NCI-H1092 (cell line): Measurements from ENCODE around the gene ROM1.
A peak's percentile ranks its signal among the peaks of the same experiment; 100 is the strongest.
"Not testable (repeated sequence)": the region's sequence is repeated elsewhere in the genome, so short reads cannot be mapped to it uniquely, and the experiment has no call there.

Experiments
- DNase-seq: peaks from one replicate; lab custom pipeline; 2025; lab: John Stamatoyannopoulos, UW

The ROM1 gene, protein sequence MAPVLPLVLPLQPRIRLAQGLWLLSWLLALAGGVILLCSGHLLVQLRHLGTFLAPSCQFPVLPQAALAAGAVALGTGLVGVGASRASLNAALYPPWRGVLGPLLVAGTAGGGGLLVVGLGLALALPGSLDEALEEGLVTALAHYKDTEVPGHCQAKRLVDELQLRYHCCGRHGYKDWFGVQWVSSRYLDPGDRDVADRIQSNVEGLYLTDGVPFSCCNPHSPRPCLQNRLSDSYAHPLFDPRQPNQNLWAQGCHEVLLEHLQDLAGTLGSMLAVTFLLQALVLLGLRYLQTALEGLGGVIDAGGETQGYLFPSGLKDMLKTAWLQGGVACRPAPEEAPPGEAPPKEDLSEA

DNA sequence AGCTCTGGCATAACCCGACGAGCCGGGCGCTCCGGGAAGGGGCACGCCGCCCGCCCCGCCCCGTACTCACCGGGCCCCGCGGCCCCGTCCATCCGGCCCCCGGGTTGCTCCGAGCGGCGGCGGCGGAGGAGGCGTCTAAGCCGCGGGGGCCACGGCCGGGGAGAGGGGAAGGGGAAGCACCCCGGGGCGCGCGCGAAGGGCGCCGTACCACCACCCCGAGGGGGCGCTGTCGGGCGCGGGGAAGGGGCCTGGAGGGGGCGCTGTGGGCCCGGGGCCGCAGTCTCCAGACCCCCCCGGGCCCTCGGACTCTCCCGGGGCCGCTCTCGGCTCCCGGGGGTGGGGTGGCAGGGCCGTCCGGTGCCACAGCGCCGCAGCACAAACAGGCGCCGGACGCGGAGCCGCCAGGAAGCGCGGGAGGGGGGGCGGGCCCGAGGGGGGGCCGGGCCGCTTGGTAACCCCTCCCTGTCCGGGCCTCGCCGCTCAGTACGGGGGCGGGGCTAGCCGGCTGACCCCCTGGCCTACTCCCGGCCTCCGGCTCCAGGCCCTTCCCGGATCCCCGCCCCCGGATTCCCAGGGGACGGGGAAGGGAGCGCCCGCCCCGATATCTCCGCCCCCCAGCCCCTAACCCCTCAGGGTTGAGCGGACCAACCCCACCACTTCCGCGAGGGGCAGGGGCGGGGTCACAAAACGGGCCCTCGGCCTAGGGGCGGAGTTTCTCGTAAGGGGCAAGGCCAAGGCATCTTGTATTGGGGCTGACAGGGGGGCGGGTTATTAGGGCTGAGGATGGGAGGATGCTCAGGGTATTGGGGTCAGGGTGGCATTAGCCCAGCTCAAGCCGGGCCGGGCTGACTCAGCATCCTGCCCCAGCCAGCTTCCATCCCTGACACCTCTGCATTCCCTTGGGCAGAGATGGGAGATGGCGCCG lies at the start of gene ROM1, which contains the start of gene EML3:
TSS of gene ROM1 (plus strand) at position 892 of the 925 bp plus-strand sequence. CDS start at position 917, 25 bp downstream.
TSS of gene EML3 (minus strand) at position 410 of the 925 bp plus-strand sequence. CDS start at position 92, 318 bp downstream.
- peak; percentile 77 for DNase-seq

DNA sequence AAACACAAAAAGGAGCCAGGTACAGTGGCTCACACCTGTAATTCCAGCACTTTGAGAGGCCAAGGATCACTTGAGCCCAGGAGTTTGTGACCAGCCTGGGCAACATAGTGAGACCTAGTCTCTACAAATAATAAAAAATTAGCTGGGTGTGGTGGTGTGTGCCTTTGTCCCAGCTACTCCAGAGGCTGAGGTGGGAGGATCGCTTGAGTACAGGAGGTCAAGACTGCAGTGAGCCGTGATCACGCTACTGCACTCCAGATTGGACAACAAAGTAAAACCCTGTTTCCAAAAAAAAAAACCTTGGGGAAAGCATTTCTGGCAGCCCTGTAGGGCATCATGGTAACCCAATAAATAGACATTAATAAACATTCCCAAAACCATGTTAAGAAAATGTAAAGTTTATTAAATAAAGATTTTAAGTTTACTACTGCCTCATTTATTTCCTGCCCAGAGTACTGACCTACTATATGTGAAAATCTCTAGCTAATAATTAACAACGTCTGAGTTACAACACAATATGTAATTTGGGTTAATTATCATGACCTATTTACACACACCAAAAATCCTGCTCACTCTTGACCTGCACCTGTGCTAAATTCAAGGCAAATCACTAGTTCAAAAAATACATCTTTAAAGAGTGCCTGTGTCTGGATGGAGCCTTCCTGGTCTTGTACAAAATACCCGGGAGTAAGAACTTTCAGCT lies 47.8 kb upstream of the ROM1 start:
- no peak for DNase-seq

DNA sequence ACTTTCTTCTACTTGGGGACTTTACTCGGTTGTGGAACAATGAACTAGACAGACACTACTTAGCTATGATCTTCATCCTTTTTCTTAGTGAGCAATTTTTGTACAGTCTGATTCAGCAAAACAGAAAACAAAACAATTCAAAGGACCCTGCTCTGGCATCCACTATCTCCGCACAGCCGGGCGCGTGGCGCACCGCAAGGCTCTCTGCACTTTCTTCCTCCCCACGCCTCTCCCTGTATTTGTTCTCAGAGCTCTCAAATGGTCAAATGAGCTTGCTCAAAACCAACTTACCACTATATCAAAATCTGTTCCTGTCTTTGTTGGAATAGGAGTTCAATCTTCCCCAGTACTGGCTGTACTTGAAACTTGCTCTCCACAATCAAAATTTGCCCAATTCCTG lies 46.8 kb upstream of the ROM1 start:
- DNase-seq: no peak

DNA sequence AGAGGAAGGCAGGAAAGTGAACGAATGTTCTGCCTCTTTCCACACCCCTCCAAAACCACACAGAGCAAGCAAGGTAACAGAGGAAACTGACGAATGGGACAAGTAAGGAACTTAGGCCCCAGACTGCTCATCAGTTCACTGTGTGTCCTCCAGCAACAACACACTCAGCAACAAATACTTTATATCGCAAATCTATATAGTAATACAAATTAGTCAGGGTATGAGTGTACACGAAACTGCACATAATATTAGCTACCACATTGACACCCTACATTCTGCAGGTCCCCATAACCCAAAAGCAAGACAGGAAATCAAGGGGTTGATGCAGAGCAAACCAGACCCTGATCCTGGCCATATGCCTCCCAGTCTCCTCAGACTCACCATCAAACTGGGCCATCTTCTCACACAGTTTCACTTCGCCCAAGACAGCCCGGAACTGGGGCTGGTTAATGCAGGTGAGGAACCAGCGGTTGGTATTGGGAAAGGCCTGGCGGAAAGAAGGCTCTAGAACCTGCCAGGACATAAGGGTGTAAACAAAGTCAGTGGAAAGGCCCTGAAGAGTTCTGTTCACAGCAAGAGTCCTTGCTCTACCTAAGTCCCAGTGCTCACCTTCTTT lies 45.9 kb upstream of the ROM1 start:
- DNase-seq: no peak

DNA sequence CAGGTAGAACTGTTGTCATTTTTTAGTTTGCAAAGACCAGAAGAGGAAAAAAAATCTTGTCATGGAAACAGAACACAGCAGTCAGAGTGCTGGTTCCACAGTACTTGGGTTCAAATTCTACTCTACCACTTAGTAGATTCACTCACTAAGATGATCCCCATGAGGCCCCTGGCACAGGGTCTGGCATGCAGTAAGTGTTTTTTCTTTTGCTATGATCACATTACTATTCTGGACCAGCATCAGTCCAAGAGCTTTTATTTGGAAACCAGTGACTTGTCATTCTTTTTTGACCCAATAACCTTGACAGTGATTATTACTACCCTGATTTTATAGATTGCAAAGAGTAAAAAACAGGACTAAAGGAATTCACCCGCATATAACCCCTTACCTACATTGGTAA lies 43.4 kb upstream of the ROM1 start:
- no peak for DNase-seq

DNA sequence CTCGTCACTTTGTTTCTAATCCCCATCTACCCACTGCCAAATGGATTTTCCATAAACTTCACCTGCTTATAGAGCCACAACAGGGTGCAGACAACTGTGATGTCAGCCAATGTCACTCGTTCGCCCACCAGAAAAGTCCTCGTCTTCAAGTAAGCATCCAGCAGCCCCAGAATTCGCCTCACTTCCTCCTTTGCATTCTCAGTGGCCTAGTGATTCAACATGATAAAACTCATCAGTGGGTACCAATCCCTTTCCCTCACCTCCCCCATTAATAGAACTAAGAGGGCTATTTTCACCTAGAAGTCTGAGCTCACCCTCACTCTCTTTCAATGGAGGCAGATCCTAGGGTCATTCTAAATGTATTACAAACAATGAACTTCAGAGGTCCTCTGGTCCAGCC lies 42.2 kb upstream of the ROM1 start:
- DNase-seq: not testable (repeated sequence)

DNA sequence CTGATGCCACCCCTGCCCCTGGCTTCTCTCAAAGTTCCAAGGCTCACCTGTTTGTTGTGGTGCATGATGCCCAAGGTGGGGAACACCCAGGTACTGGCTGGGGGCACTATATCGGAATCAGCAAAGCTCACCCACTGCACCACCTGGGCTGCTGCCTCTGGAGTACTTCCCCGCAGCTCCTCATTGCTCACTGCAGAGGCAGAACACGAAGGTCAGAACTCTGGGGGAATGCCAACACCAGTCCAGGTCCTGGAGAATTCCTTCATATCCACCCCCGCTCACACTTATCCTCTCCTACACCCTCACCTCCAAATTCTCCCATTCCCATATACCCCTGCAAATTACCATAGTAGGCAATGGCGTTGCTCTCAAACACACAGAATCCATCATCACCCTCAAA lies 41.6 kb upstream of the ROM1 start:
- DNase-seq: not testable (repeated sequence)

DNA sequence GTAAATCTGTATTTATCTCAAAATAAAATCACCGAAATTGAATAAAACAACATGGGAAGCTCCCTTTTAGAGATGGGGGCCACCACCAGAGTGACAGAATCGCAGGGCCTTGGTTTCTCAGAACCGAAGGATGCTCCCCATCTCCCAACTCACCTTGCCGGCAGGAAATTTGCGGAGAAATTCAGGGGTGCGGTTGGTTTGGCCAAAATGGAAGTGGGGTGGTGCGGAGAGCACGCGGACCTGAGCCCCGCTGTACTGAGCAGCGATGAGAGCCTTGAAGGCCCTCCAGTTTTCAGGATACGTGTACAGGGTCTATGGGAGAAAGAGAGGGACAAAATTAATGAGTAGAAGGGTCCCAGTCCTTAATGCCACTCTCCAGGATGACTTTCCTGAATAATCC lies 40.6 kb upstream of the ROM1 start:
- DNase-seq: no peak

DNA sequence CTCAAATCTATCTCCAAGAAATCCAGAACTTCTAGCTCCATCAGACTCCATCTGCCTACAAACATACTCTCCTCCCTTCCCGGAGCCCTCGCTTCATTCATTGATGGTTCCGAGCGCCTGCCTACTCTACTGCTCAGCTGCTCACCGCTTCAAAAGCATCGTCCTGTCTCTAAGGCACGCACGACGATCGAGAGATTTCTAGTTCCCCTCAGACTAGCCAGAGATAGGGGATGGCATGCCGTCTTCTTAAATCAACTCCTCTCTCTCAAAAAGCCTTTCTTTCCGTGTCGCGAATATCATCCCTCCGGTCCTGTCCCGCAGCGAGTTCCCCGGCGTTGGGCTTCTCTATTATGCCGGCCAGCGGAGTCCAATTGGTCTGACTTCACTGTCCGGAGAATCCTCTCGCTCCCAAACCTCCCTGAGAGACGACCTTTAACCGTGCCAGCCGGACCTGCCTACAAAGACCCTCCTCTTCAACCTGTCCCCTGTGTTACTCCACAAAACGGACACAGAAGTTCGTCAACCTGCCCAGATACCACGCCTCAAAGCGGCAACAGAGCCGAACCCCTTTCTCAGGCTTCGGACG lies 40.0 kb upstream of the ROM1 start:
- no peak for DNase-seq

DNA sequence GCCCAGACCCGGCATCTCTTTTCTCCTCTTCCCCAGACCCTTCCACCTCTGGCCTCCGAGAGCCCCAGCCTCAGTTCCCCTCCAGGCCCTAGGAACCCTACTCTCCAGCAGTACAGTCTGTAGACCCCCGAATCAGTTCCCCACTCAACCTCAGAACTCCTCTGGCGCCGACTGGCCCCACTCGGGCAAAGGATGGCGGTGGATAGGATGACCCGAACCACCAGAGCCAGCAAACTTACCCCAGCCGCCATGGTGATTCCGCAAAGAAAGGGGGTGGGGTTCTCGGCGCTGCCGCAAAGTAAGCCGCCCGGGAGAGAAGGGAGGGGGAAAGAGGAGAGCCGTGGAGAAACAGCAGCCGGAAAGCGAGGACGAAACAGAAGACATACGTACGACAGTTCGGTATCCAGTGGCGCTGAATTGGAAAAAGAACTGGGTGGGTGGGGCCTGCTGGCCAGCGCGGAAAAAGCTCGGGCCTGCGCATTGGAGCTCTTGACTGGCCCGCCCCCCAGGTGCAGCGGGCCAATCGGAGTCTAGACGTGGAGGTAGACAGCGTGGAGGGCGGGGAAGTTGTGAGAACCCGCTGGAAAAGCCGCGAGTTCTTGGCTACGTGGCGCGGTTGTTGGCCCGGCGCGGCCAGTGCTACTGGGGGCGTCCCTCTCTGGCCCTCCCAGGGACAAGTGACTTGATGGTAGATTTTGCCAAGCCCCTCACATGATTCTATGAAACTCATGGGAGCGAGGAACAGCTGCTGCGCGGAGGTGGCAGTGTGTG lies 39.3 kb upstream of the ROM1 start, which contains the start of gene EEF1G:
TSS of gene EEF1G (minus strand) at position 300 of the 771 bp plus-strand sequence. CDS start at position 251, 49 bp downstream.
- DNase-seq: peak; percentile 100

DNA sequence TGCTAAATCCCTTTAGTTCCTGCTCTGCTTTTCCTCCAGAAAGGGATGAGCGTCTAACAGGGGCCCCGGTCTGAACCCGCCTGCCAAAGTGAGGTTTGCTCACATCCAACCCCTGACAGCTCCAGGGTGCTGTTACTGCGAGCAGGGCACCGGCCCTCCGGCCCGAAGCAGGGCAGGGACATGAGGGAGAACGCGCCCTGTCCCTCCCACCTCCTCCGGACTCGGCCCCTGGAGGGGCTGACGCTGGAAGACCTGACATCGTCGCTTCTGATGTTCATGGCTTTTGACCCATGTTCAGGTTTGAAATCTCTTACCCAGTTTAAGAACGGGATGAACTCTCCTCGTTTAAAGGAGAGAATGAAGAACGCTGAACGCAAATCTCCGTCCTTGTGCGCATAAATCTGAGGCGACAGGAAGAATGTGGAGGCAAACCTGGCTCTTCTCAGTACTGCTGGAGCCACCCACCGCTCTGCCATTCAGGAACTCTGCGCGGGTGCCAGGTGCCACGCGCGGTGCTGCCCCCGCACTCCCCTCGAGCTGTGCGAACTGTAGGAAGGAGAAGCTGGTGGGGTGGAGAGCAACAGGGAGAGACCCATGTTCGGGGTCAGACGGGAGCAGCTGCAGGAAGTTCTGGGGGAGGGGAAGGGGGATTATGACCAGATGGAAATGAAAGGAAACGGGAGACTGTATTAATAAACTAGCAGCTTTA lies 38.5 kb upstream of the ROM1 start:
- DNase-seq: peak; percentile 23

DNA sequence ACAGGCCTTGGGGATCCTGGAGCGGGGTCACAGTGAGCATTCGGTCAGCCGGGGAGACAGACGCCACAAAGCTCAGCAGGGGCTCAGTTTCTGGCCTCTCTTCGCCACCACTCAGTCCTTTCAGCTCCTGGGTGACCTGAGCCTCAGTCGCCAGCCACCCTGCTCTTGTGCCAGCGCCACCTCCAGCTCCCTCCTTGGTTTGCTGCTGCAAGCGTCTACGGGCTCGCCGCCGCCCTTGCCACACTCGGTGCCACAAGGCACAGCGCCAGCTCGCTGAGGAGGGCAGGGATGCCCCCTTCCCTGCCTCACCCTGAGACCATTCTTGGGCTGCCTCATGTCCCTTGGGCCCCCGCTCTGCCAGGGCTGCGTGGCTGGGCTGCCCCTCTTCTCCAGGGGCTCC lies 37.9 kb upstream of the ROM1 start:
- DNase-seq: no peak

DNA sequence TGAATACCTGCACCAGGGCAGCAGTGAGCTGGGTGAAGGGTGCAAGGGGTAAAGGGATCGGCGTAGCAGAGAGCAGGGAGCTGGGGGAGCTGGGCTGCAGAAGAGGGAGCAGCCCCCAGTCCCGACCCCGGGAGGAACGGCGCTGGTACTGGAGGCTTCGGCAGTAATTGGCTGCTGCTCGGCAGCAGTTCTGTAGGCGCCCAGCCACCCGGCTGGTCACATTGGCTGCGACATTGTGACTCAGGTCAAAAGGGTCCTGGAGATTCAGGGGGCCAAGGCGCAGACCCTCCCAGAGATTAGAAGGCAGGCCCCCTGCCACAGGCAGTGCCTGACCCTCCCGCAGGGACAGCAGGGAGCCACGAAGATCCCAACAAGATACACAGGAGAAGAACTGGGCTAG lies 37.2 kb upstream of the ROM1 start:
- no peak for DNase-seq

DNA sequence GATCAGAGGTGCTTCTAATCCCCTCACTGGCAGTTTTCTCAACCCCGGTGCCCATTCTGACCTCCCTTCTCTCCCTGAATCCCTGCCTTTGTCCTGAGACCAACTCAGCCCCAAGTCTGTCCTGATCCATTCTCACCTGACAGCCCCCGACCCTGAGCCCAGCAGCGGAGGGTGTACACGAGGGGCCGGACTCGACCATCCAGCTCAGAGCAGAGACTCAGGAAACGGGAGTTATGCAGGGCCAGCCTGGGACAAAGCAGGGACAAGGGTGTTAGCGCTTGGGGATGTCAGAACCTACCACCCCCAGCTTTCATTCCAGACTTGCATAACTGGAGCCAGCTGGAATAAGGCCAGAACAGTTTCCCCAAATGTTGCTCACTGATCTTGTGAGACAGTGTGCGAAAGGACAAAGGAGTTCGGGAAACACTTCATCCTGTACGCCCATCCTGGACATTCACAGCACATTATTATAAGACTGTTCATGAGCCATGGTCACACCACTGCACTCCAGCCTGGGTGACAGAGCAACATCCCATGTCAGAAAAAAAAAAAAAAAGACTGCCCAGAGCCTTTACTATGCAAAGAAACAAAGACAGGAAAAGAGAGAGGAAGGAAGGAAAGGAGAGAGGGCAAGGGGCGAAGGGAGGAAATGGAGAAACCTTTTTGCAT lies 35.9 kb upstream of the ROM1 start:
- DNase-seq: no peak

DNA sequence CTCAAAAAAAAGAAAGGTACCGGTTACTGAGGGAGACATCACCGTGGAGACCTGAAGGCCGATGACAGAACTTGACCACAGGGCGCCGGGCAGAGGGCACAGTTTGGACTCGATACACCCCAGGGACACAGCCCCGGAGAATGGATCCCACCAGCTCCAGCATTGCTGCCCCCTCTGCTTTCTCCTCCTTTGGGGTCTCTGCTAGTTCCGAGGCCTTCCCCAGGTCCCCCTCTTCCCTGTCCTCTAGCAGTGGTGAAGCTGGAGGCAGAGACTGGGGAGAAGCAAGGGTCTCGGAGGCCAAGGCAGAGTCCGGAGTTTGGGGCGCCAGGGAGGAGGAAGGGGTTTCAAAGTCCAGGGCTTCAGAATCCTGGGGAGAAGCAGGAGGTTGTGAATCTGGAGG lies 34.5 kb upstream of the ROM1 start:
- DNase-seq: no peak

DNA sequence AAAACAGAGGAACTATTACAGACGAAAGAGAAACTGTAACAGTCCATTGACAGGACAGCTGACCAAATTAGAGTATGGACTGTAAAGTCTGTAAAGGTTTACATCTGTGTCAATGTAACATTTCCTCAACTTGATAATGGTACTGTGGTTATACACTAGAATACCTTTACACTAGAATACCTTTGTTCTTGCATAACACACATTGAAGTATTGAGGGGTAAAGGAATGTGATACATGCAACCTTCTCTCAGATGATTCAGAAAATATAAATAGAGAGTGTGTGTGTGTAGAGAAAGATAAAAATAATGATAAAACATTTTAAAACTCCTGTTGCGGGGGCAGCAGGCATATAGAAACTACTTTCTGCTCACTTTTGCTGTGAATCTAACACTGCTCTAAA lies 33.8 kb upstream of the ROM1 start:
- no peak for DNase-seq

DNA sequence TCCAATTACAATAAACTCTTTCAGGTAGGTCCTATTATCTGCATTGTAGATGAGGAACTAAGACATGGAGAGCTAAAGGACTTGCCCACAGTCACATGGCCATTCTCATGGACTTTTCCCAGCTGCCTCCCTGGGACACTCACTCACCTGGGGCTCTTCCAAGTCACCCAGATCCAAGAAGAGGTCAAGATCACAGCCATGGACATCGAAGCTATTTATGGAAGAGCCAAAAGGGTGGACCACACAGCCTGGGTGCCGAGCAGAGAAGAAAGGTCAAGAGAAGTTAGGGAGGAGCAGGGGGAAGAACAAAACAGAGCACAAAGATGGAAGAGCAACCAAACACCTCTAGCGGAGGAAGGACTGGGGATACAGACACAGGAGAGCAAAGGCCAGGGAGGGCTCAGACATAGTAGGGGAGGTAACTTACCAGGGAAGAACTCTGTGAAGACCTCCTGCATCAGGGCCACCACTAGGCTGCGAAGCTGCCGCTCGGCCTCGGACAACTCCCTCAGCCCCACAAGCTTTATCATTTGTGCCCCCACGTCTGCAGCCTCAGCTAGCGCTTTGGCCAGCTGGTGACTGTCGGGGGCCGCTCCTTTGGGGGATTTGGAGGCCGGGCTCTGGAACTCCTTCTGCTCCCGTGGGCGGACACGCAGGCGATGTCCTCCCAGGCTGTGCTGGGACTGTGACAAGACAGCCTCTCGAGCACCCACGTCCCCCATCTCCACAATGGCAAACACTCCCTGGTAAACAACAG lies 31.9 kb upstream of the ROM1 start:
- DNase-seq: no peak

DNA sequence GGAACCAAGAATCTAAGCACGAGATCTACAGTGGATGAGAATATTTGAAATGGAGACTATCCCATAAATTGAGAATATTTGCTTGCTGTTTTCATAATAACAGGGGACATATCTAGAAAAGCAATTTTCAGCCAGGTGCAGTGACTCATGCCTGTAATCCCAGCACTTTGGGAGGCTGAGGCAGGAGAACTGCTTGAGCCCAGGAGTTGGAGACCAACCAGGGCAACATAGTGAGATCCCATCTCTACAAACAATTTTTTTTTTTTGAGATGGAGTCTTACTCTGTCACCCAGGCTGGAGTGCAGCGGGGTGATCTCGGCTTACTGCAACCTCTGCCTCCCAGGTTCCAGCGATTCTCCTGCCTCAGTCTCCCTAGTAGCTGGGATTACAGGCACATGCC lies 31.3 kb upstream of the ROM1 start:
- DNase-seq: not testable (repeated sequence)

DNA sequence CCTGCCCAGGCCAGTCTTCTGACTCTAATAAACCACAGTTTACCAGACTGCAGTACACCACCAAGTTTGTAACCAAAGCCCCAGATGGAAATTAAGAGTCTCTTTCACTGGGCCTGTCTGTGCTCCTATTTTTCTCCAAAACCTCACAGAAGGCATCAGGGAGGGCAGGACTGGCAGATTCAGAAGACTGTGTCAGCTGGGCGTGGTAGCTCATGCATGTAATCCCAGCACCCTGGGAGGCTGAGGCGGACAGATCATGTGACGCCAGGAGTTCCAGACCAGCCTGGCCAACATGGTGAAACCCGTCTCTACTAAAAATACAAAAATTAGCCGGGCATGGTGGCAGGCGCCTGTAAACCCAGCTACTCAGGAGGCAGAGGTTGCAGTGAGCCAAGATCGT lies 27.7 kb upstream of the ROM1 start:
- not testable (repeated sequence) for DNase-seq
